ENCODE results near the gene NTF3.

The NTF3 gene

DNA sequence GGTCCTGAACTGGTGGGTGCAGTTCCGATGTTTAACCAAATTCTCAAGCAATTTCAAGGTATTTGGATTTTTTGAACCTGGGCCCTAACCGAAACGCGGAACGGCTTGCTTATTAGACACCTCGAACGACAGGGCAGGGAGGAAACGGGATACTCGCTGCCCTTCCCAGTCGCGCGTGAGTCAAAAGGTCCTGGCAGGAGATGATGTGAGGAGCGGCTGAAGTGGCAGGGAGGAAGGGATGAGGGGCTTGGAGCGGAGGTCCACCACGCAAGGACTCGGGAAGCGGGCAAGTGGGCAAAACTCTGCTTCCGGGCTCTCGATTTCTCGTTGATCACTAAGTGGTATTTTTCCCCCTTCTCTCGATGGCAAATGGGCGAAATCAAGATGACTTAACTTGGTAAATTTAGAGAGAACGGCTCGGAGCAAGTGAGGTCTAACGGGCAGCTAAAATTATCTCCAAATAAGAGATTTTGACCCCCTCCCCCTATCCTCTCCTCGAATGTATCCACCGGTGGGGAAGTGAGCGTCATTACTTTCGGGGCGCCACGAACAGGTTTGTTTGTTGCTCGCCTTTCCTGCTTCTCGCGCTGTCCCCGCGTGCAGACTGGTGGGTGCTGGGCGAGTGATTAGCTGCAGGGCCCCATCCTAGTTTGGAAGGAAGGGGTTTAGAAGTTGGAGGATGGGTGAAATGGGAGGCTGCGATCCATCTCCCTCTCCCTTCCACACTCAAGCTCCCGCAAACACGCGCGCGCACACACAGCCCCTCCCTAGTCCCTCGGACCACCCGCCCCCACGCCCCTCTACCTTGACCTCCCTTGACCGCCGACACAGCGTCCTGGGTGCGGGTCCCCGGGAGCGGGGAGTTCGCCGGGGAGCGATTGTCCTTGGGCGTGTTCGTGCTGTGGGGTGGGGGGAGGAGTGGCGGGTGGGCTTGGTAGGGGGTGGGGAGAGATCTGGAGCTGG is 986 bp upstream of the NTF3 start:
- no peak for DNase-seq (ENCODE audit: low read depth)

DNA sequence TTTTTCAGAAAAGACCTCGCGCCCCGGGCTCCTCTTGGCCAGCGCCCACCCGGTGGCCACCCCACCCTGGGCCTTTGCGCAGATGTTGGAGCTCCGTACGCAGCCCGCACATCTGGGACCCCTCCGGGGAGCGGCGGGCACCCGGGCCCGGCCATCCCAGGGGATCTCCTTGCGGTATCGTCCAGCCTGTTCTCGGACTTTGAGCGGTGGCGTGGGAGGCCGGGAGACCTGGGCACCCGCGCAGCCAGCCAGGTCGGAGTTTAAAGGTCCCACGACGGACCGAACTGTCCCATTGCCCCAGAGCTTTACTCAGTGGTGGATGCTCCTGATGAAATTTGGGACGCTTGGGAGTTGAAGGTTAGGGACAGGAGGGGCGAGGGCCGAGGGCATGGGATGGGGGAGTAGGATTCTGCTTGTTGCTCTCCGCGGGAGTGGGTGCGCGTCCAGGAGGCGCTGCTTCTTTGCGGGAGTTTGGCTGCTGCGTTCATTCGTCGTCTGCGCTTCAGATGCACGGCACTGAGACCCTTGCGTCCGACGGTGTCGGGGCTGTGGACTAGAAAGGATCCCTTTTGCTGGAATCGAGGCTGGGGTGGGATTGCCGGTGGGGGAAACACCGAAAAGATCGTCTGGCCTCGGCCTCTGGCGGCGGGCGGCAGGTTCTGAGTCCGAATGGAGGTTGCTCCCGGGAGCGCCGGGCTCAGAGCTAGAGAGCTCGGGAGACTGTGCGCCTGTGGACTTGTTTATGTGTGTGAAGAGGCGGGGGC is 1.4 kb downstream of the NTF3 start:
- no peak for DNase-seq (ENCODE audit: low read depth)

DNA sequence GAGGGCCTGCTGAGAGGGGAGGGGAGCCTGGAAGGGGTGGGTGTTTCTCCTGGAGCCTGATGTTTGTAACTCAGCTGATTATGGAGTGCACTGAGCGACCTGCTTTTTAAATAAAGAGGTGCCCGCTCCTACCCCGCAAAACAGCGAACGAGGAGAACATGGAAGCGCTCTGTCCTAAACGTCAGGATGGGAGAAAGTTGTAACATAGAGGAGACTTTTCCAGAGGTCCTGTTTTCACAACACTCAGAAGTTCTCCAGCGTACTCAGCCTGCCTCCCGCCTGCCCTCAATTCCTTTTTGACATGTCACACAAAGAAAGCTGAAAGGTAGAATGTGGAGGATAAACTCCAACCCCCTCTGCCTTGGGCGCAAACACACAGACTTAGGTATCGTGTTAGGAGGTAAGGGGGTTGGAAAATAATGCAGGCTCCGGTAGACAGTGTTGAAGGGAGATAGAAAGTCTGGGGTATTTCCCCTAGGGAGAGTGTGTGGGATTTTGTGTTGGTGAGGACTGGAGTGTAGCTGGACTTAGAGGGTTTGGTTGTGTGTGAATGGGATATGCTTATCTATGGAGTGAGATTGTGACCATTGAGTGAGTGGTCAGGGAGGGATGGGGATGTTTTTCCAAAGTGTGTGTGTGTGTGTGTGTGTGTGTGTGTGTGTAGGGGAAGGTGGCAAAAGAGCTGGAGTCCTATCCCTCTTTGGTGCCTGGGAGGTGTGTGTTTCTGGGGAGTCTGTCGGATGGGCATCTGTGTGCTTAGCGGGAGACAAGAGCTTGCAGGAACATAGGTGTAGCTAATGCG is 2.1 kb downstream of the NTF3 start:
- DNase-seq (ENCODE audit: low read depth): no peak

DNA sequence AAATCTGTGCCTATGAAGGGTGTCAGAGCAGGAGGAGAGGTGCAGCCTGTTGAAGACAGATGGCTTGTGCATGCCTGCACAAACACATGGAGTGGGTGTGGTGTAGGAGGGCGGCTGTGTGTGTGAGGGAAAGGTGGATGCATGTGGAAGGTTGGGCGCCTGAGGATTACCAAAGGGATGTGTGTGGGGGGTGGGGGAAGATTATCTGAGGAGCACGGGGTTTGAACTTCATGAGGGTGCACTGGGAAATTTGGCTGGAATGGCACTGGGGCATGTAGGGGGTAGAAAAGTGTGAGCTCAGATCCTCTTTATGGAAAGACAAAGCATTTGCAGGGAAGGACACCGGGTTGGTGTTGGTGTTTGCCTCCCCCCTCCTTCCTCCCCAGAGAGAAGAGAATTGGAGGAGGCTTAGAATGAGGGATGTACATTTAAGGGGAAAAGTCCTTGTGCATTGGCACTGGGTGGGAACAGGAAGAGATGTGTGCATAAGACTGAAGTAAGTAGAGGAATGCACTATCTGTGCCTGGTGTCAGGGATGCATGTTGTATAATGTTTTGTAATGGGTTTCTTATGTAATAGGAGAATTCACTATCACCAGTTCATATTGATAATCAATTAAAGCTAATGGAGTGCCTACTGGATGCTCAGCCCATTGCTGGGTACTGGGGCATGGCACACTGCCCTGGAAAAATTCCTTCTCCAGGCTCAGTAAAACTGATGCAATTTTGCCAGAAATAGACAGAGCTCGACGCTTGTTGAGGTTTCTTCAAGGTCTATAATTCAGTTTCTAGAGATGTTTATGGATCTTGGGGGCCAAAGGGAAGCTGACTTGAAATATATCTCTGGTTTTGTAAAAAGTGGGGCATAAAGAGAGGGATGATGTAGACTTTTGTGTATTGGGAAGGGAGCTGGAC is 3.0 kb downstream of the NTF3 start:
- no peak for DNase-seq (ENCODE audit: low read depth)

DNA sequence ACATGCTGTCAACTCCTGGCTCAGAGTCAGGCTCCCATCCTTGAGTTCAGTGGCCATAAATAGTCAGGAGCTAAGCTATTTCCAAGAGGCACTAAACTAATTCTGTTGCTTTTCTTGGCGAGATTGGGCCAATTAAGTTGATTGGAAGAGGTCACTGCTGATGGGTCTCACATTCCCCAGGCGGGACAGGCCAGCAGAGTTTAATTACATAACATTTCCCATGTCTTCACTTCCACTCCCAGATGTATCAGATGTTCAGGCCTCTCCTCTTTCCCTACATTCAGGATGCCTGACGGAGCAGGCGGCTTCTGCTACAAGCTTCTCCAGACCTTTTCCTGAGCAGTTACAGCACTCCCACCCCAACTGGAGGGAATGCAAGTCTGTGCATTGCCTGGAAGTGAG is 5.3 kb downstream of the NTF3 start:
- DNase-seq (ENCODE audit: low read depth): no peak

DNA sequence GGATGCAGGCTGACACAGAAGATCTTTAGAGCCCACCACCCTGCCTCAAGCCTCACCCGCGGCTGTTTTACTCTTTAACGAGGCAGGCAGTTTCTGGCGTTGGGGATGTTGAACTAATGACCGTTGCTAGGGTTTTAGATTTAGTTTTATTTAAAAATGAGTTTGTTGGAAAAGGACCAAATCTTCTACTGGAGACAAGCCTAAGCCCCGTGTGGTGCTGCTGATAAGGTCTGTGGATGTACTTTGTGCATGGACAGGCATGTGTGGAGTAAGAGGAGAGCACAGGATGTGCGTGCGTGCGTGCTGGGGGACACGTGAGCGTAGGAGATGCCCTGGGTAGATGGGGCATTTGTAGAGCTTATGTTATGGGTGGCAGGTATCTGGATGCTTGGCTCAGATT is 5.7 kb downstream of the NTF3 start:
- no peak for DNase-seq (ENCODE audit: low read depth)

DNA sequence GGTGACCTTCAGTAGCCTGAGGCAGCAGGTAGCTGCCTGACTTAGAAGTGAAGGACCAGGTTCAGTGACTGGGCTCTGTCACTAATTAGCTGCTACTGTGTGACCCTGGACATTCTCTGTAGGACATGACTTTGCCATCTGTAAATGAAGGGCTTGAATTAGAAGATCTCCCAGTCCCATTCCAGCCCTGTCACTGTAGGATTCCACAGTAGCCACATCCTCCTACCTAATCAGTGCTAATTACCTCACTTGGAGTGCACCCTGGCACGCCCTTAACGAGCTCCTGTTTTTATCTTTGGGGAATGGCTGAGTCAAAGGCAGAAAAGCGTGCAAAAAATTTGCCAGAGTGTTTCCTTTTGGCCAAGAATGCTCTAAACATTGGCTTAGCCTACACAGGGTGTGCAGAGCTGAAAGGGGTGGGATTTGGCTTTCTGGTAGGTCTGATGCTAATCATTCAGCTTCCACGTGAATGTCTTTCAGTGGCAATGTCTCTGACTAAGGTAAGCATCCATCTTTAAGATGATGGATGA is 6.8 kb downstream of the NTF3 start:
- DNase-seq (ENCODE audit: low read depth): no peak

DNA sequence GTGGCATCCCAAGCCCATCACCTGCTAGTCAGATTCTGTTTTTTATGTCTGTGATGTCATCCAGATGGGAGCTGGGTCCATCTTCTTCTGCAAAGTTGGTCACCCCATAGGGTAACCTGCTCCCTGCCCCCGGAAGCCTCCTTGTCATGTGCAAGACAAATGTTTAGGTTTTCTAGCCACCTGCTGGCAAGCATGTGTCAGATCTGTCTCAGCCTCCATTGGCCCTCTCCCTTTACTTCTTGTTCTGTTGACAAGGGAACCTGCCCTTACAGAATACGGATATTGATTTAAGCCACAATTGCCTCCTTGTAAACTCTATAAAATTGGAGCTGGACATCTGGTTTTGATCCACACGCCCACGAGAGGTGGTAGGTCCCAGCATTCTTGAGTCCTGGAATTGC is 7.5 kb downstream of the NTF3 start:
- no peak for DNase-seq (ENCODE audit: low read depth)

DNA sequence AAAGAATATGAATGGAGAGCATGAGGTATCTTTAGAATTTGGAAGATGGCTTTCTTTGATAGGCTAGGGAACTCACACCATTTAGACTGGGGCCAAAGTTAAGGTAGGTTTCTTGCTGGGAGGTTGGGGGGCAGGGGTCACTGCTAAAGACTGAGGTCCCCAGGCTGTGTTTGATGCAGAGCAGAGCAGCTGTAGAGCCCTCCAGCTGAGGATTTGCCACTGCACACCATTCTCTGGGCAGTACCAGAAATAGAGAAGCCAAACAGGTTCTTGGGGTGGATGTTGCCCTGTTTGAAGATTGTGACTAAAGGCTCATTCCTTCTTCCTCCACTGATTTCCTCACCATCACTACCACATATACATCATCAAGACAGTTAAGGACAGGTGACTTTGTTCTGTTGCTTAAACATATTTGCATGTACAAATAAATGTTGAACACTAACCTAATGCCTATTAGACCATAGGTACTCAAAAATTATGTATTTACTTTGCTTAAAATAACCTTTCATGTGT is 7.9 kb downstream of the NTF3 start:
- DNase-seq (ENCODE audit: low read depth): no peak

DNA sequence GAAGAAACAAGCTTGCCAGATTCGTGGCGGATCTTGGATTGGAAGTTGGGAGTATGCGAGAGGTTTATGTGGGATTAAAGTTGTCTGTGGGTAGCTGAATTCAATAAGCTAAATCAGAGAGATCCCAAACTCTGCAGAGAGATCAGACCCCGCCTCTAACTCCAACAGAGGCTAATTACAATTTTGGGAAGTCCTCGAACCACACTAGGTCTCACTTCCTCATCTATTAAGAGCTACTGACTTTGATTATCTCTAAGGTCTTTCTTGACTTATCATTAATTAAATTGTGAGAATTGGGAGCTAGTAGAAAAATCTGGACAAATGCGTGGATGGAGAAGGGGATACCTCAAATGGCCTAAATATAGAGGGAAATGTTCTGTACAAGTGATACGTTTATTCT is 9.1 kb downstream of the NTF3 start:
- DNase-seq (ENCODE audit: low read depth): no peak

DNA sequence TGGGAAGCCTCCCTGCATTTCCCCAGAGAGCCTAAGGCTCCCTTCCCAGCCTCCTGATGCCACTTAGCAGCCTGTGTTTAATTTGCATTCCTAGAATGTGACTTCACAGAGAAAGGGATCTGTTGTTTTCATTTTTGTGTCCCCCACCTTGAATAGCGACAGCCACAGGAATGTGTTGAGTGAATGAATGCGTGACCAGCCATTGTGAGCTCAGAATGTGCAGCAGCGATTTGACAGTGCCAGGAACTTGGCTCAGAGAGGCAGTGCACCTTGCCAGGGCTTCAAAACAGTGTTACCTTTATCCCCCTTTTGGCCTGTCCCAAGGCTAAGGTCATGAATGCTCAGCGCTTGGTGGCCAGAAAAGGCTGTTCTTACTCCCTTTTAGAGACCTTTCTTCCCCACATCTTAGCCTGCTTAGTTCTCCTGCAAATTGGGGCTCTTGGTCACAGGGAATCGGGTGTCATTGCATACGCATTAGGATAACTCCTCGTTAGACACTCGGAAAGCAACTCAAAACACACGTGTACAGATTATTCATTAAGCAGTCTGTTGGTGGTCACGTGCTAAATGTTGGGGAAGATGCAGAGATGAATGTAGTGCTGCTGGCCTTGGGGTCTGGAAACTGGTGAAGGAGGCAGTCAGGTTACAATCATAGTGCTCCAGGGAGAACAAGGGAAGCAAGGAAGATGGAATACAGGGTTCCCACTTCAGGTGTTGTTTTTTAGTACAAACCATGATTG is 9.8 kb downstream of the NTF3 start:
- no peak for DNase-seq (ENCODE audit: low read depth)

DNA sequence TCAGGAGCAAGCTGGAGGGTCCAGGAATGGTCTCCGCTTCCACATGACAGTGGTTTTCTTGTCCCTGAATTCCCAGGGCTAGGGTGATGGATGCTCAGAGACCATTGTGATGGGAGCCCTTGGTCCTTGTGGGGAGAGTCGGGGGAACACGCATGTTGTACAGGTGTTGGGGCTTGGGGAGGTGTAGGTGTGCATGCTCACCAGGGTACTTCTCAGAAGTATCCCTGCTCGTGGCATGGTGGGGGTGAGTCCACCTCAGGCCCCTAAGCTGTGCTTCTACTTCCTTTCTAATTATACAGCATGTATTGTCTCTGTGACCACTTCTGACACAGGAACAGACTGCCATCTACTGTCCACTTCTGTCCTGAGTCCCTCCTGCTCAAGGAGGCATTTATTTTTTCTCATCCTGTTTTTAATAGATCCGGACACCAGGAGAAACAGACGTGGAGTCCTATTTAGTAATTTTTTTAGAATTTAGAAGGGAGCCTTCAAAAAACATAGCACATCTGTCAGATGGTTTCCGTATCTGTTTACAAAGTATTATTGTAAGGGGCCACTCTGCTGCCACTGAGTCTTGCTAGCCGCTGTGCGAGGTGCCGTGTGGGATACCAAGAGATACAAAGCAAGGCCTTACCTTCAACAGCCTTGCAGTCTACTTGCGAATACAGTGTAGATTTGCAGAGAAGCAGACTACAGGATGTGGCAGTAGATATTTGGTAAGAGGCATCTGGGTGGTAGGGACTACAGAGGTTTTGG is 10.5 kb downstream of the NTF3 start:
- DNase-seq (ENCODE audit: low read depth): no peak

DNA sequence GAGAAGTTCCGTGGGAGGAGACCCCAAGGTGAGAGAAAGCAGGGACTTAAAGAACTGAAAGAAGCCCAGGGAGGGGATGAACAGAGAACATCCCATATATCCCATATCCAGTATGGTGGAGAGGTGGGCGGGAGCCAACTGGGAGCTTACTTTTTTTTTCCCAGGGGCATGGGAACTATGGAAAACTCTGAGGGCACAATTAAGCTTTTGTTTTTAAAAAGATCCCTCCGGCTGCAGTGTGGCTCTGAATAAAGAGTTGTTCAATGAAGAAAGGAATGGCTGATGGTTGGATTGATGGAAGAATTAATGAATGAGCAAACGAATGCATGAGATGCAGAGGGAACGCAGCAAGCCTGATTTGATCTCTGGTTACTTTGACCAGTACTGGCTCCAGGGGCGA is 12.6 kb downstream of the NTF3 start:
- no peak for DNase-seq (ENCODE audit: low read depth)

DNA sequence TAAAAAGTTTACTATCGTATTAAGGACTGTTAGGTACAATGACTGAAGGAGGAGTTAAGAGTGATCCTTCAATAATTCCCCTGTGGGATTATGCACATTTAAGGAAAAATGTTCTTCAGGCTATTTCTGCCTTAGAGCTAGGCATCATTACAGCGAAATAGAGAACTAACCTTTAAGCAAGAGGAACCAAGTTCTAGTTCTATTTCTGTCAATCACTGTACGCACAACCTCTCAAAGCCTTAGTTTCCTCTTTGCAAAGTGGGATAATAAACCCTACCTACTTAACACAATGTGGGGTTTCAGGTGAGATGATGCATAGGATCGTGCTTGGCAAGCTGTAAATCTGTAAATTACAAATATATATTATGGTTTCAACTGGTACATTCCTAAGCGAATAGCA is 15.4 kb downstream of the NTF3 start:
- DNase-seq (ENCODE audit: low read depth): no peak

DNA sequence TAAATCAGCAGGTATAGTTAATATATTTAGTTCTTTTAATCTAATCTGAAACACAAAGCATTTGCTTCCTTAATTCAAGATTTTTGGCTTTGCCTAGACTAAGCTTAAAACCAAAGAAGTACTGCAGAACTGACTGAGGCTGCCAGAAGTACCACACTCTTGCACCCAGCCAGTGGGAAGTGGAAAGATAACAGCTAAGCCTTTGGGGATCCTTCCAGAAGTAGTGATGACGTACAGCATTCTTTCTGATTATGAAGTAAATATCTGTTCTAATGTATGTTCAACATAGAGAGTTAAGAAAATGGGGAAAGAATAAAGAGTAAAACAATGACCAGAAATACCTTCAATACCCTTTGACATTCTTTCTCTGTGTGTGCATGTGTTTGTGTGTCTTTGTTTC is 19.3 kb downstream of the NTF3 start:
- DNase-seq (ENCODE audit: low read depth): no peak

DNA sequence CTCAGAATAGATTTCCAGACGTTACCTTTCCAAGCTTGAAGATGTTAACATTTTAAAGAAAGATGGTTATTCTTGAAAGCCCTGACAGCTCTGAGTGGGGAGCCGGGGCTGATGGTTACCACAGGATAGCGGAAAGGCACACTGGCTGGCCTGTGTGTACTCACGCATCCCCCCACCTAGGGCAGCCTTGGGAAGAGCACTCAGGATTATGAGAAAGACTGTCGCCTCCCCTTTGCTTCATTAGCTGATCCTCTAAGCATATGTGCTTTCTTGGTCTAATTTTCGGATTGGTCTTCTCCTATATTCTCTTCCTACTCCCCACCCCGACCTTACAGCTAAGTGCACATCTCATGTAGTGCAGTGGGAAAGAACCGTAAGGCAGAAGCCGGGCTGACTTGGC is 20.7 kb downstream of the NTF3 start:
- no peak for DNase-seq (ENCODE audit: low read depth)

DNA sequence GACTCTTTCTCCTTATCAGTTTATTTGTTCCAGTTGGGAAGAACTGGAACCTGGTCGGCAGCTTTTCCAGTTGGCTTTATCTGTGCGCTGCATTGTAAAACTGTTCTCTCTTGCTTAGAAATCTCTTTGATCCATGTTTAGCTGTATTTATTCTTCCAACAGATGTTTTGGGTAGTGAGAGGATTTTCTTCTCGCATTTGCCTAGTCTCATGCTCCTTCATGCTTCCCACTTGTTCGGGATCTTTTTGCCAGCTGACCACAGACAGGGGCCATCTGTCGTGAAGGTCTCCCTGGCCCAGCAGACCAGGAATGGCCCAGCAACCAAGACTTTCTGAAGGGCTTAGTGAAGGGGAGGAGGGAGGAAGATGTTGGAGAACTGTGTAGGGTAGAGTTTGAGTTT is 21.6 kb downstream of the NTF3 start:
- DNase-seq (ENCODE audit: low read depth): no peak

DNA sequence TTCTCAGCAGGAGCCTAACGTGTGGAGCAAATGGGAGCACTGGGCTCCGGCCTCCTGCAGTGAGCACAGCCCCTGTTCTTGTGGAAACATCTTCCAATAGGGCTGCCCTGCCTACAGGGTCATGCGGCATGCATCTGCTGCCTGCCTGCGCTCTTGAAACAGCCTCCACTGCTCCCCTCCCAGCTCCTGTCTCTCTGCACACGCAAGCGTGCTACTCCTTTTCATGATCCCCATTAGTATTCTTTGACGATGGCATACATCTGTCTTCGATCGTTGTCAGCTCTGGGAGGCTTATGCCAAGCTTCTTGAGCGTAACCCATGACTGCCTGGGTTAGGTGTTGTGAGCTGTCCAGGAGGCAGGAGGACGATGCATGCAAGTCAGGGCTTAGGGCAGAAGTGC is 23.1 kb downstream of the NTF3 start:
- DNase-seq (ENCODE audit: low read depth): no peak

DNA sequence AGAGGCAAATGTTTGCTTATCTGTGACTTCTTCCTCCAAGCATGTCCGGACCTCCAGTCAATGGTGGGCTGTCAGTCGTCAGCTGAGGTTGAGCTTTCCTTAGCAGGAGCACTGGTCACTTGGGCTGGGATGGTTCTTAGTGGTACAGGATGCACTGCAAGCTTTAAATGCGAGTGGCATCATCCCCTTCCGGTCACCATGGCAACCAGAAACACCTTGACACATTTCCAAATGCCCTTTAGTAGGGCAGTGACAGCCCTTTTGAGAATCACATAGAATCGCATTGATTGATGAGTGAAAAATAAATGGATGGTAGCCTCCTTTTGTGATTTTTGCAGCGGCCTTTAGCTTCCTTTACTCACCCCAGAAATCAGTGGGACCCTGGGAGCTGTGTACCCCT is 24.1 kb downstream of the NTF3 start:
- DNase-seq (ENCODE audit: low read depth): no peak
